Fibroblast of skin of abdomen (primary cell): ENCODE data around the gene COX10.
"Not testable (repeated sequence)": the region's sequence is repeated elsewhere in the genome, so short reads cannot be mapped to it uniquely, and the experiment has no call there.

Experiments
- DNase-seq: peaks from one replicate; pipeline ENCODE4 v3.0.0-alpha.2; 2013

Gene COX10

DNA sequence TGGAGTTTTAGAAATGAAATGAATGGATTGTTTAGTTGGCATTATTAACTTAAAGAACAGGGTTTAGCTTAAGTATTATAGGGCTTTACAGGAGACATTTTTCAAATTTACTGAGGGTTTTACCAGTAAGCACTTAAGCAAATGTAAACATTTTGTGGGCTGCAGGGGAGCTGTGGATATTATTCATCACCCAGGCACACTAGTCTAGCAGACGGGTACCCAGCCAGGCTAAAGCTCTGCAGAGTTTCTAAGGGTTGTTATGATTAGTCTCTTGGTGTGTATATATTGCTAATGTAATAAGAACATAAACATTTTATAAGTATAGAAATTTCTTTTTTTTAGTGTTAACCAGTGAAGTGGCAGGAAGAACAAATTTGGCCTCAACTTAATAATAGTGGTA is 110.6 kb downstream of the COX10 start:
- DNase-seq = not testable (repeated sequence)

DNA sequence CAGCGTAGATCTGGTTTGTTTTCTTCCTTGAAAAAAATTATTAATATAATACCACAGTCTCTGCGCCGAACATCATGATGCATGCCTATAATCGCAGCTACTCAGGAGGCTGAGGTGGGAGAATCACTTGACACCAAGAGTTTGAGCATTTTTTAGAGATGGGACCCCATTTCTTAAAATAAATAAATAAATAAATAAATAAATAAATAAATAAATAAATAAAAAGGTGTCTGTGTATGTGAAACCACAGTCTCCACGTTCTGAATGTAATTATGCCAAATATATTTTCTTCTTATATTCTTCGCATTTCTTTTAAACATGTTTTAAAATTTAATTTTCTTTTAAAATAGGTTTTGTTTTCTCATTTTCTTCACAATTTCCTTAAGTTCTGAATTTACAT is 112.8 kb downstream of the COX10 start:
- not testable (repeated sequence) for DNase-seq

DNA sequence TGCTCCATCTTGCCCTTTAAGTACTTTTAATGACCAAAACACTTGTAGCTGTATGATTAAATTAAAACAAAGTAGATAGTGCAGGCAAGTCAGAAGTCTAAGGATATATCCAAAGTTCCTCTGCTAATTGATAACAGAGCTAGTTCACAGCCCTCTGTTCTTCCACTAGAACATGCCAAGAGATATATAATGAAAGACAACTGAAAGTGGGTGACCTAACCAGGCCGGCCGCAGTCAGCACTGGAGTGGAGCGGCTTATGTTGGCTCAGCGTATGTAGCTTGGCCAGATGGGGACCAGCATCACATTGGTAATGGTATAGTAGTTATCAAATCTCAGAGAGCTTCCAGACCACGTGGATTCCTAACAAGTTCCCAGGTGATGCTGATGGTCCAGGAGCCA is 115.2 kb downstream of the COX10 start:
- DNase-seq = not testable (repeated sequence)

DNA sequence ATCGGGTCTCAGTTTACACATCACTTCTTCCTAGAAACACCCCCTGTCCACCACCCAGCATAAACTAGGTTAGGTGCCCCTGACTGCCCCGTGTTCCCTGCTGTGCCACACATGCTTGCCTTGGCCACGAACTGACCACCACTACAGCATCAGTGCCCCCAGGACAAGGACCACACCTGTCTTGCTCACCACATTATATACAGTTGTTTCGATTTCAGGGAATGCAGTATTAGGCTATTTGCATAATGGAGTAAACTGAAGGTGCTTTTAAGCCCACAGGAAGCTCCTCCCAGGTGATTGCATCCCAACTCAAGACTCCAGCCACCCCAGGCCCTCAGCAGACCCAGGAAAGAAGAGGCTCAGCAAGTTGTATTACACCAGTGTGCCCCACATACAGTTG is 117.1 kb downstream of the COX10 start:
- not testable (repeated sequence) for DNase-seq

DNA sequence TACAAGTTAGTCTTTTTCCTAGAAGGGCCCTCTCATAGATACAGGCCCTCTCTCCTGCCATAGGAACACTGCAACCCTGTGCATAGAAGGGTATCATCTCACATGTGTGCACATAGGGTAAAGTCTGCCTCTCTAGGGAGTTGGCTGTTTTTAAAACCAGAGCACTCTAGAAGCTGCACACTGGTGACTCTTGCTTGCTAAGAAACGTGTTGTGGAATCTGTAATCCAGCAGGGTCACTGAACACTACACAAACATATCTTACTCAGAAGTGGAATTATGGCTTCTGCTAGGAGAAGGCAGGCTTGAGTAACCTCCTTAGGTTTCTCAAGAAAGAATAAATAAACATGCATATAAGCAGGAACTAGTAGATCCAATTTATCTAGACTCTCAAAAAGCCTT is 121.5 kb downstream of the COX10 start:
- not testable (repeated sequence) for DNase-seq

DNA sequence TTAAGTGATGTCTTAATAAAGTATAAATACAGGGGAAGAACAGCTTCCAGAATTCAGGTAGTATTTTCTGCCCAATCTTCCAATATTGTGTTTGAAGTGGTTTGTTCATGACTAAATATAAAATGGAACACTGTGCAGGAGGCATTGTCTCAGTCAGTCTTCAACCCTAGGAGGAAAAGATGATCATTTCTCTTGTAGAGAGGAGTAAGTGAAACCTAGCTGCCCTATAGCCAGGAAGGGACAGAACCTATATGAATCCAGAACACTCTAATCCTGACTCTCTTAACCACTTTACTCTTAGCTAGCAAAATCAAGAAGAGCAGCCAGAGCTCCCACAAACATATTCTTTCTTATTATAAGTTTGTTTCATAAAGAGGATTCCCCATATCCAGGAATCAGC is 122.2 kb downstream of the COX10 start:
- DNase-seq = not testable (repeated sequence)

DNA sequence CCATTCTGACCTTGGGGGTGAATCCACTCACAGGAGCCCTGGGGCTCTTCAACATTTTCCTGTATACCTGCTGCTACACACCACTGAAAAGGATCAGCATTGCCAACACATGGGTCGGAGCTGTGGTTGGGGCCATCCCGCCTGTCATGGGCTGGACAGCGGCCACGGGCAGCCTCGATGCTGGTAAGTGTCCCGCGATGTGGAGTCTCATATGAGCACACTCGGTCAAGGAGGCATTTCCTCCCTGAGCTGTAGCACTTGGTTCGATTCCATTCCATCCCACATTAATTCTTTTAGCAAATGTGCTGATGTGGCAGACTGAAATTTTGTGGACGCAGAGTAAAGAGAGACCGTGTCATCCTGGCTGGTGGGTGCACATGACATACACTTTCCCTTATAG is 122.7 kb downstream of the COX10 start:
- not testable (repeated sequence) for DNase-seq

DNA sequence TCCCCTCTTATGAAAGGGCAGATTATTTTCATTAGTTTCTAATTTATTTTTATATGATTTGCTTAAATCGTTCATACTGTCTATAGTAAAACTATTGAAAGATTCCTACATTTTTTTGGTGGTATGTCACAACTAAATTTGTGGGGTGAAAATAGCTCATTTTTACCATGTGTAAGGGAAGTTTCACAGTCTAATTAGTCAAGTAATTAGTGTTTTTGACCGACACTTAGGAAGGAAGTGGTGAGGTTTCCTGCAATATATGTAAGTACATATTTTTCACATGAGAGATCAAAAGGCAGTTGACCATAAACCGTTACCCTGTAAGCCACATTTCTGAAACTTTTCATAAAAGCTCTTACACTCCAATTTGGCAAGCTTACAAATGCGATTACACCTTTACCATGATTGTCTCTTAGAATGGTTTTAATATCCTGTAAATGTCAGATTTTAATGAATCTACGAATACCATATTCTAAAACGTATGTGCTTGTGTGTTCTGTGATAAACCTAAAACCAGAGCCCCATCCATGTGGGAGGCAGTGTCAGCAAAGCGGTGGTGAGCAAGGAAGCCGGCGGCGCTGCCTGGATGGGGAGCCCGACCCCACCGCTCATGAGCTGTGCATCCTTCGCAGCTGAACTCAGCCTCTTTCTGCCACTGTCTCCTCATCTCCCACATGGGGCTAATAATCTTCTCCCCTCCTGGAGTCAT is 123.5 kb downstream of the COX10 start:
- not testable (repeated sequence) for DNase-seq

DNA sequence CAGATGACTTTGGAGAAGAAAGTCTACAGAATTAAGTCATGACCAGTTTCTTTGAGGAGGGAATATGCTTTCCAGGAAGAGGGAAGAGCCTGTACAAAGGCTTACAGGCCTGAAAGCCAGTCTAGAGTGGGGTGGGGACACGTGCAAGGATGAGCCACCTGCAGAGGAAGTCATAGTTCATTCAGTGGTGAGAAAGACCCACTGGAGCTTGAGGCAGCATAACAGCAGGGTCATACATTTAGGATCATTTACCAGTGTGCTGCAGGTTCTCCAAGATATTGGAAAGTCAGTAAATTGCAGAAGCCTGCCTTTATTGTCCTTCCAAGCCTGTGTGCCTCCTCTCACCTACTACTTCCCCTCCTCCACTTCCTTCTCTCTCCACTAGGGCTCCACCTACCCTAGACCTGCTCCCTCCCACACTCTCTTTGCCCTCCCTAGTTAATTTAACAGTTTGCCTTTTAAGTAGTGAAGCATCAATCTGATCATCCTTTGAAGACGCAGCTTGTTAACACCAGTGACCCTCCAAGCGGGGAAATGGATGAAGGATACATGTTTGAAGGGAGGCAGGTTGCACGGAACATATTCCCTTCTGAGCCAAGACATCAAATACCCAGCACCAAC is 127.2 kb downstream of the COX10 start:
- no peak for DNase-seq

DNA sequence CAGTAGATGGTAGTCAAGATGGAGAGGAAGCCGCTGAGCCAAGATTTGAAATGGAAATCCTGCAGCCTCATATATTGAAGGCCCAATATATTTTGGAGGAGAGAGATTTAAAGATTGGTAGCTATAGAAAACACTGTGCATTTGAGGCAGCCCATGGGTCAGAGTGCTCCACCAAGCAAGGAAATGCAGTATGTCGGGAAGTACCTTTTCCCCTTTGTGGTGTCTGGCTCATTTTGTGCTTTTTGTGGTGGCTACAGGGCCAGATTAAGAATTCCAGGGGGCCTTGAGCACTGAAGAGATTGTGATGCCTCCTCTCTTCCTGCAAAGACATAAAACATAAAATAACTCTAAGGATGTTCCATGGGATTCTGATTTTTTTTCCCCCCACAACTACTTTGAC is 127.8 kb downstream of the COX10 start:
- DNase-seq = no peak

DNA sequence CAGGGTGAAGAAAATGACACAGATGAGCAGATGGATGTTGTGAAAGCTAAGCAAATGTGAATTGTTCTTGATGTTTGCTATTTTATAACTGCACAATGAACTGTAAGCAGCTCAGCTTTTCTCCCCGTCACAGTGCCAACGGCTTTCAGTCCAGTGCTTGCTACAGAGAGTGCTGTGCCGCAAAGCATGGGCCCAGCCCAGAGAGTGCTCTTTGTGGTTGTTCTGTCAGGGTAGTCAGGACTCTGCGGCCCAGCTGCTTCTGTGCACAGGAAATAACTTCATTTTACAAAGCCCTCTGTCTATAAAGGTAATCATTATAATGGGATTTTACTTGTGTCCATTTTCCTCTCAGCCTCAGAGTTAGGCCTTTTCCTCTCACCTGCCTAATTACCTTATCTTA is 128.3 kb downstream of the COX10 start:
- no peak for DNase-seq

DNA sequence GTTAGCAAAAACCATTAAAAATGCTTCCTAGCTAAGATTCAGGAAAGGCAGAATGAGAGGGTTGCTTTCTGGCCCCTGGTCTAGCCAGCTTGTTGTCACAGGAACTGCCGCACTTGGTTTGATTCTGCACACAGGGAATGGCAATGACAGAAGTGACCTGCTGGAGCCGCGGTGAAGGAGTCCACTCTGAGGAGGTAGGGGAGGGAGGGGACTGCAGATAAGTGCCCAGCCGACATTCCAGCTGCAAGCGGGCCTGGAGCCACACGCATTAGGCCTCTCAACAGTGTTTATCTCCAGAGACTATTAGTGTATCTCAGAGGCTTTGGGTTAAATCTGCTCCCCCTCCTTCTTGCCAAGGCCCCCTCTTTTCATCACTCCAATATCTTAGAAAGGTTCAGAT is 128.7 kb downstream of the COX10 start:
- DNase-seq = no peak

DNA sequence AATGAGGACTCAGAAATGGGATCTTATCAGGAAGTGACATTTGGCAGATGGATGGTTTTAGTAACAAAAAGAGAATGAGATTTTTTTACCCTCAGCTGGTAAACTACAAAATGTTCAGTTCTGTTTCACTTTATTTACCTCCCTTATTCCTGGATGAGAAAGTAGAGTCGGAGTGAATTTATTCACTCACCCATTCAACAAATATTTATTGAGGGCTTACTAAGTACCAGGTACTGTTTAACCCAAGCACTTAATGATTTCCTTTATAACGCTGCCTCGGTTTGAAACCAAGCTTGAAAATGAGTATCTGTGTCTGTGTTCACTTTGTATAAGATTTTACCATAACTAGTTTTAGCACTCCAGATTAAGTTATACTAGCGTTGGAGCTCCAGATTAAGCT is 129.3 kb downstream of the COX10 start:
- no peak for DNase-seq

DNA sequence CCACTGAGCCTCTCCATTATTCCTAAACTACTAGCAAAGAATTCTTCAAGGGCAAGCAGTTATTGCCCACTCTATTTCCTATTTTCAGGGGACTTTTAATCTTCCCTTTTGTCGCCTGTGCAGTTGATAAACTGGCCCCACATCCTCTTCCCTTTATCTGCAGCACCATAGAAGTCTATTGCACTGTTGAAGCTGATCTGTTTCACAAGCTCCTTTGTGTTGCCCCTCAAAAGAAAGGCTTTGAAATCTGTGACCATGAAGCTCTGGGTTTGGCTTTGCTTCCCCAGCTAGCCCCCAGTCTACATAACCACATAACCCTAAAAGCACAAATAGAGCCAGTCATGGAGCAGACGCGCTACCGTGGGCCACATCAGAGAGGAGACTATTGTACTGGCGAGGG is 130.3 kb downstream of the COX10 start:
- no peak for DNase-seq

DNA sequence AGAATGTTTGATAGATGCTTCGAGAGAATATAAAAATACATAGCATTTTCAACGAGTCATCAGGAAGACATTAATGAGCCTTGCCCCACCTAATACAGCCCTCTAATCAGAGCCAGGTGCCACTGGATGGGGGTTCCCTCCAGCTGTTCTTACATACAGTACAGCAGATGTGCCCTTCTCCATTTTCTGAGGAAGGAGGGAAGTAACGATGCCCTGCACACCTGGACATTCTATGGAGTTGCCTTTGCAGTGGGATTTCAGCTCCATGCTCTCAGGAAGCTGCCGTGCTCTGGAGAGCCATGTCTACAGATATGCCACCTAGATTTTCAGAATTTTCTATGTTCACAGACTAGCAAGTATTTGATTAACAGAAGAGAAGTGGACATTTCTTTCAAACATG is 131.1 kb downstream of the COX10 start:
- DNase-seq = no peak

DNA sequence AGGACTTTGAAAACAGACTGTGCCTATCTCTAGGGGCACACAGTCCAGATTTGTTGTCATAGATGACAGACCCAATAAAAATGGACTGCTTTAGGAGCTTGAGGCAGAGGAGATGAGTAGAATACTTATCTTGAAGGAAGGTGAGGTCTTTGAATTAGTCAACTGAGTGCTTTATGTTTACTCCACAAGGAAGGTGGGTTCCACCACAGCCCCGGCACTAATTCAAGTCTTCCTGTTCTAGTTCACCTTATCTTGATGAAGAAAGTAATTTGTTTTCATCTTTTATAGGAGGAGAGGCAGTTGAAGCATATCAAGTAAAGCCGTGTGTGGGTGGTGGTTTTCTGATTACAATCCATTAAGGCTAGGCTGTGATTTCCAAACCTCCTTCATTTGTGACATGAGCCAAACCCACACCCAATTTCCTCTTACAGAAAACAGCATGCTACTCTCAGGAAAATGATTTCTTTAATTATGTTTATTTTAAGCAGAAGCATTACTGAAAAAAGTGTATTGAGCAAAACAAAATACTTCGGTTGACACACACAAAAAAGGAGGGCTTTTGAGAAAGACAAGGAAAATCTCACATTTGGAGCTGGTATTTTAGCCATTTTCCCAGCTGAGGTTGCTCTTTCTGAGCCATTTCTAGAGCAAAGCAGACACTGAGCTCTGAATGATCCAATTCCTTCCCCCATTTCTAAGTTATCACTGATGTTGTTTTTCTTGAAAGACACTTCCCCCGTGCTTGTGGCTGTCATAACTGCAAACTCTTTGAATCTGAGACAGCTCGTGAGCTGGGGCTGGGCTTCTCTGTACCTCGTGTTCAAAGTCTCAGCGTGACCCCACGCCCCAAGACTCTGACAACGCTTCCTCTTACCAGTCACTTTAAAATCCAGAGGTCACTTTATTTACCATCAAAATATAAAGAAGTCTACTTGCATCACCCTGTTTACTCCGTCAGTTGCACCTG is 132.0 kb downstream of the COX10 start:
- no peak for DNase-seq

DNA sequence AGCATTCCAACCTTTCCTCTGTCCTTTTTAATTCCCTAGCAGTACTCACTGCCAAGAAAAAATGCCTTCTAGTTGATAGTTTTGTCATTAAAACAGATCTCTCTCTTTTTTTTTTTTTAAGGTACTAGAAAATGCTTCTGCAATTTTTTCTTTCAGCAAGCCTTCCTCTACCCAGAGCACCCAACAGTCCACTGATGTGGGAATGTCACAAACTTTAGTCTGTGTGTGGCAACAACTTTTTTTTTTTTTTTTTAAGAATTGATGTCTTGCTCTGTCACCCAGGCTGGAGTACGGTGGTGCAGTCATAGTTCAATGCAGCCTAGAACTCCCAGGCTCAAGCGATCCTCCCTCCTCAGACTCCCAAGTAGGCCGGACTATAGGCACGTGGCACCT is 132.7 kb downstream of the COX10 start:
- no peak for DNase-seq

DNA sequence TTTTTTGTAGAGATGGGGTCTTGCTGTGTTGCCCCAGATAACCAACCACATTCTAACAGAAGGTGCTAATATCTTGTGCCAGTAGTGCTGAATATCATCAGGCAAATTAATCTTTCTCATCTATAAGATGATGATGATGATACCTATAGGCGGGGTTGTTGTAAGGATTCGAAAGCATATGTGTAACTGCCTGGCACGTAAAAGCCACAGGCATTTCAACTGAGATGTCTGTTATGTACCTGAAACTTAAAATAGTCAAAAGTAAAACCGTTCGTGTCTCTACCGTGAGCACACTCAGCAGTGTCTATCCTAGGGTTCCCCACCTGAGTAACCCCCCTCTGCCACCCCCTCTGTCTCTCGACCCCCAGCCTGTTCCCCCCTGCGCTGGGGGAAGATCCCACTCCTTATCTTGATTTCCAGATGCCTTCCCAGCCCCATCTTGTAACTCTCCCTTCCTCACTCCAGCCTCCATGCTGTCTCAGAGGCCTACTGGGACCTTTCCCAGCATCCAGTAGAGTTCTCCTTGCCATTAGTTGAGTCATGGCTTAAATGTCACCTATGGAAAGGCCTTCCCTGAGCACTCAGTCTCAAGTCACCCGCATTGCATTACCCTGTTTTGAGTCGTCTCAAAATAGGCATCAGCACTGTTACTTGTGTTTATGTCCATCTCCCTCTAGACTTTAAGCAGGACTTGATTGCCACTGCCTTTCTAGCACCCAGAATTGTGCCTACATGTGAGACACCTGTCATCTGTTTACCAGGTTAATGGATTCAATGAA is 133.3 kb downstream of the COX10 start:
- DNase-seq = no peak

DNA sequence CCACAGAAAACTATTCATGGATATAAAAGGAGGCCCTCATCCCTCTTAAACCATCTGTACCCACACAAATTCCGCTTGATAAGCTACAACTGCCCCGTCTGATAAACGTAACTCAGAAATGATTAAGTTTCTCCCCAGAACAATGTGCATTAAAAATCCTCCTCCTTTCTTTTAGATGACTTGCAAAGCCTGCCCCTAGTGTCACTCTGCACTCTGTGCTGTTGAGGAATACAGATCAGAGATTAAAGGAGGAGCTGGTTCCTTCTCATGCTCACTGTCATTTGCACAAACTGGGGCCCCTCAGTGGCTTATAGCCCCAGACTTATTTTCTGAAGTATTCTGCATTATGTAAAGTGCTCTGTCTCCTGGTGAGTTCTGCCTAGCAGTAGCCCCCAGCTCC is 134.1 kb downstream of the COX10 start:
- DNase-seq = no peak

DNA sequence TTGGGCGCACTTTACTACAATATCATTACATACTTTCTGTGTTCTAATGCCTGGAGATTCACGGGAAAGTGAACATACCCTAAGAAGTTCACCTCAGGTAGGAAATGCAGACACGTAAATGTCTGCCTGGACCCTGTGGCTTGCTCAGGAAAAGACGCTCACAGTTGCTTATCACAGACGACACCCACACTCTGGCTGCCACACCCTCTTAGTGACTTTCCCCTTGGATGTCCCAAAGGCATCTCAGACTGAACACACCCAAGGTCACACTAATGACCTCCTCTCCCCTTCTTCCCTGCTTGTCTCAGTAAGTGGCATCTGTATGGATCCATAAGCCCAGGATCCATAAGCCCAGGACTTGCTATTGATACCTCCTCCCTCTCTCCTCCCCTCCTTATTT is 134.8 kb downstream of the COX10 start:
- no peak for DNase-seq

DNA sequence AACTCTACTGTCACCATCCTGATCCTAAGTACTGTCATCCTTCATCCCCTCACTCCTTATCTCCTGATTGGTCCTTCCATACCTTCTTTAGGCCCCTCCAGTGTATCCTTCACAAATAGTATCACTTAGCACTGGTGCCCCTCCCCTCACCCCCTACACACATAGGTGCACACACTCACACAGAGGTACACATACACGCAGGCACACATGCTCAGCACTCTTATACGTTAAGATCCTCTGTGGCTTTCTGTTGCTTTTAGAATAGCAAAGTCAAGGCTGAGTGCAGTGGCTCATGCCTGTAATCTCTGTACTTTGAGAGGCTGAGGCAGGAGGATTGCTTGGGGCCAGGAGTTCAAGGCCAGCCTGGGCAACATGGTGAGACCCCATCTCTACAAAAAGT is 135.2 kb downstream of the COX10 start:
- no peak for DNase-seq

DNA sequence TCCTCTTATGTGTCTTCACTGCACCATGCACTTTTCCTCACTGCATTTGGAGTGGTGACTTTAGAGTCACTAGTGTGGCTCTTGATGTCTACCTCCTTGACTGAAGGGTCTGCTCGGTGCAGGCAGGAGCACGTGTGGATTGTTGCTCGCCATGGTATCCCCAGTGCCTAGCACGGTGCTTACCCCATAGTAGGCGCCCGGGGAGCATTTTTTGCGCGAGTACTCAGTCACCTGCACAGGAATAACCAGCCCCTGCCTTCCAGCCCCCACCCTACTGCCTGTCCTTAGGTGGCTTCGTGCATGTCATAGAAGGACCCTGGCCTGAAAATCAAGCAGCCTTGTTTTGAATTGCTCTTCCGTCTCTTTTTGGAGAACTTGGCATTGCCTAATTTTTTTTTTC is 136.1 kb downstream of the COX10 start:
- no peak for DNase-seq

DNA sequence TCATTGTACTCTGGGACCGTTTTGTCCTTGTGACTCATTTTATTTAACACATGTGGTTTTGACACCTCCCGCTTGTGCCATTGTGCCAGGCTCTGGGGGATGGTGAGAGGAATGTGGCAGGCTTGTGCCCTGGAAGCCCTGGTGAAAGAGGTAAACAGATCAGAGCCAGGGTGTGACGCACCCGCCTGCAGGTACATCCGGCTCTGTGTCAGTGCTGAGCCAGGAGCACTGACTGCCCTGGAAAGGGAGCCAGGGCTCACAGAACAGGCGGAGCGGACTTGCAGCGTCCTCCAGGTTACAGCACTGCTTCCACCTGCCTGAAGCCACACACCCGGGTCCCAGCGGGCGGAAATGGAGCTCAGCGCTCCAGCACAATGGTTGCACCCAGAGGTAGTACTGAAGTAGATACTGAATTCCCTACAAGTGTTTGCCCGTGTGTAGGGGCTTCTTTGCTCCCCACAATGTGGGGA is 136.7 kb downstream of the COX10 start:
- no peak for DNase-seq
